Kidney epithelial cell (primary cell): ENCODE measurements around the gene SLC43A1. TPM values are rescaled to one million over a fixed set of nuclear protein-coding genes. Genes with fewer than 3 reads are reported as not detected.

Source experiments
- DNase-seq: peaks from one replicate; pipeline ENCODE4 v3.0.0-alpha.2; 2010; ENCODE audit warnings: low read depth
- H3K27me3 ChIP-seq: 2 replicates; pipeline ENCODE4 v1.6.0; 2011; ENCODE audit warnings: low read length; ENCODE audit not compliant: control insufficient read depth, insufficient read depth
- H3K36me3 ChIP-seq: 2 replicates; pipeline ENCODE4 v1.5.1; 2011; ENCODE audit warnings: low read length; ENCODE audit not compliant: control insufficient read depth, insufficient read depth
- H3K4me3 ChIP-seq: 2 replicates; pipeline ENCODE4 v1.5.1; 2011; ENCODE audit warnings: low read depth, mild to moderate bottlenecking, control low read depth, low read length
- CTCF ChIP-seq: IDR thresholded peaks from 2 replicates; pipeline ENCODE4 v1.5.1; 2011; ENCODE audit warnings: mild to moderate bottlenecking, moderate library complexity, low read length, control low read depth, inconsistent platforms; ENCODE audit not compliant: insufficient read depth, poor library complexity, severe bottlenecking
- total RNA-seq: library from RNA; depleted of rRNA; stranded (reverse); fragments of >200 nt; gene quantifications from 2 replicates; pipeline ENCODE4 v1.2.3, GENCODE V29; 2015

The SLC43A1 gene
- total RNA-seq, 1 donor from 2014 or later = 16.7 TPM

- no peak for DNase-seq
- TF ChIP-seq CTCF = no peak
- Histone ChIP-seq H3K36me3 (no peaks in the 10 kb centered on the region), H3K4me3 (no peak overlapping the region), H3K27me3 (no peaks in the 10 kb centered on the region)
Measured at GRCh38 chr11:57551941-57552340, 36.4 kb upstream of the SLC43A1 start.

- no peaks in the 10 kb centered on the region for H3K36me3 ChIP-seq
Measured at GRCh38 chr11:57549983-57550382, 34.5 kb upstream of the SLC43A1 start.

GRCh38 chr11:57547854-57548377 lies 32.4 kb upstream of the SLC43A1 start:
- DNase-seq = no peak
- no peak overlapping the region for H3K4me3 ChIP-seq
- H3K27me3 ChIP-seq = no peaks in the 10 kb centered on the region
- H3K36me3 ChIP-seq = no peaks in the 10 kb centered on the region
- TF ChIP-seq CTCF = no peak

More at GRCh38 chr11:57549983-57550382, 34.5 kb upstream of the SLC43A1 start:
- Histone ChIP-seq H3K27me3 (no peaks in the 10 kb centered on the region), H3K4me3 (no peak overlapping the region)
- no peak for TF ChIP-seq CTCF
- DNase-seq = no peak

- peaks cover 4% of the 10 kb centered on the region for H3K27me3 ChIP-seq
- peak; percentile 23 for TF ChIP-seq CTCF
- no peak overlapping the region for H3K4me3 ChIP-seq
- no peak for DNase-seq
- no peaks in the 10 kb centered on the region for H3K36me3 ChIP-seq
Measured at GRCh38 chr11:57546869-57547475, 31.5 kb upstream of the SLC43A1 start.

- H3K4me3 ChIP-seq = no peak overlapping the region
- peaks cover 4% of the 10 kb centered on the region for H3K27me3 ChIP-seq
- no peak for TF ChIP-seq CTCF
- H3K36me3 ChIP-seq = no peaks in the 10 kb centered on the region
- DNase-seq = no peak
Measured at GRCh38 chr11:57546451-57546850, 30.9 kb upstream of the SLC43A1 start.

- no peaks in the 10 kb centered on the region for H3K36me3 ChIP-seq
- no peak overlapping the region for H3K4me3 ChIP-seq
- DNase-seq = no peak
- no peak for TF ChIP-seq CTCF
- peaks cover 4% of the 10 kb centered on the region for H3K27me3 ChIP-seq
Measured at GRCh38 chr11:57545883-57546282, 30.4 kb upstream of the SLC43A1 start.
